ENCODE measurements around the gene IDH3G. TPM values are rescaled to one million over a fixed set of nuclear protein-coding genes. Genes with fewer than 3 reads are reported as not detected.

The IDH3G gene
- total and polyA plus RNA-seq, 4 donors = 23.3 to 40.9 (median 31.1) TPM

DNA sequence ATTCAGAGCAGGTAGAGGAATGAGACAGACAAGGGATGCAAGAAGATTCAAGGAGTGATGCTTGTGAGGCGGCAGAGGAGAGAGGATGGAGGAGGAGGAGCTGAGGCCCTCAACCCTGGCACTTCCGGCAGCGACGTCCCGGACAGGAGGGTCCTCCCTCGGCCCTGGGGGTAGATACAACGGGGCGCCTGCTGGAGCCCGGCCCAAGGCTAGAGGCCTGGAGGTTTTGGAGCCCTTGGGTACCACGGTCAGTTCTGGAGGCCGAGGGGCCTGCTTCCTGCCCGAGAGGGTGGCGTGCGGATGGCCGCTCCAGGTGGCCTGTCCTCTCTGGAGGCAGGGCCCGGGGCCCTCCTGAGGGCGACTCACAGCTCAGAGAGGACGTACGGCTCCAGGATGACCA lies 13.8 kb upstream of the IDH3G start:
- H3K4me1 ChIP-seq (ENCODE audit: control insufficient read depth in 4 of 4, insufficient read depth in 4 of 4, low read length in 3 of 4) = no peaks in the 10 kb centered on the region
- H3K4me3 ChIP-seq (ENCODE audit: low read depth in 1 of 3, low read length in 3 of 3) = no peak overlapping the region
- no peak for DNase-seq (ENCODE audit: low spot score)
- H3K36me3 ChIP-seq (ENCODE audit: control insufficient read depth in 4 of 4, insufficient read depth in 3 of 4, low read depth in 1 of 4, low read length in 3 of 4) = no peaks in the 10 kb centered on the region
- H3K9me3 ChIP-seq (ENCODE audit: control insufficient read depth in 4 of 4, low read length in 3 of 4) = peaks cover 0 to 2% (median 0%) of the 10 kb centered on the region in 4 donors
- no peak overlapping the region for H3K27ac ChIP-seq (ENCODE audit: low read depth in 1 of 2, low read length in 2 of 2)
- H3K9ac ChIP-seq (ENCODE audit: low read depth in 1 of 2, low read length in 2 of 2) = no peak overlapping the region
- TF ChIP-seq RAD21 (IDR thresholded peaks at IDR 0.05) = no peak
- no peak for TF ChIP-seq RXRA (IDR thresholded peaks at IDR 0.05)
- TF ChIP-seq ZBTB33 (IDR thresholded peaks at IDR 0.05) = no peak
- no peak for TF ChIP-seq TAF1 (conservative IDR thresholded peaks at IDR 0.05)
- TF ChIP-seq HNF4A (conservative IDR thresholded peaks at IDR 0.05) = no peak
- no peak for TF ChIP-seq HNF4G (IDR thresholded peaks at IDR 0.05)
- no peak for TF ChIP-seq REST (IDR thresholded peaks at IDR 0.05)
- TF ChIP-seq FOXA2 (IDR thresholded peaks at IDR 0.05) = no peak
- no peak for TF ChIP-seq EGR1 (IDR thresholded peaks at IDR 0.05; ENCODE audit: low read depth in 2 of 2)
- no peak for TF ChIP-seq YY1 (IDR thresholded peaks at IDR 0.05)
- TF ChIP-seq CTCF (IDR thresholded peaks at IDR 0.05; ENCODE audit: low read depth, low read length, missing input control) = no peak
- TF ChIP-seq NR2F2 (IDR thresholded peaks at IDR 0.05) = no peak
- no peak for TF ChIP-seq JUND (IDR thresholded peaks at IDR 0.05)
- no peak for TF ChIP-seq ATF3 (IDR thresholded peaks at IDR 0.05)
- no peak for TF ChIP-seq MAX (IDR thresholded peaks at IDR 0.05)
- no peak for TF ChIP-seq FOXA1 (IDR thresholded peaks at IDR 0.05)
- no peak for TF ChIP-seq GABPA (IDR thresholded peaks at IDR 0.05 in 1 of 2, conservative IDR thresholded peaks at IDR 0.05 in 1 of 2)
- no peak for TF ChIP-seq SP1 (IDR thresholded peaks at IDR 0.05)
- WGBS = 92% methylated on average over 19 of the region's 19 CpGs
- H3K27me3 ChIP-seq (ENCODE audit: control insufficient read depth in 4 of 4, insufficient read depth in 4 of 4, low read length in 3 of 4) = no peaks in the 10 kb centered on the region
